GM19455 (cell line): ENCODE data around the gene PNCK.
"Not testable (repeated sequence)": the region's sequence is repeated elsewhere in the genome, so short reads cannot be mapped to it uniquely, and the experiment has no call there.

Source experiments
- ATAC-seq: cut with Tn5 transposase; IDR thresholded peaks from one replicate; pipeline ENCODE4 v1.9.1; 2021; ENCODE audit not compliant: unreplicated experiment

PNCK gene

DNA sequence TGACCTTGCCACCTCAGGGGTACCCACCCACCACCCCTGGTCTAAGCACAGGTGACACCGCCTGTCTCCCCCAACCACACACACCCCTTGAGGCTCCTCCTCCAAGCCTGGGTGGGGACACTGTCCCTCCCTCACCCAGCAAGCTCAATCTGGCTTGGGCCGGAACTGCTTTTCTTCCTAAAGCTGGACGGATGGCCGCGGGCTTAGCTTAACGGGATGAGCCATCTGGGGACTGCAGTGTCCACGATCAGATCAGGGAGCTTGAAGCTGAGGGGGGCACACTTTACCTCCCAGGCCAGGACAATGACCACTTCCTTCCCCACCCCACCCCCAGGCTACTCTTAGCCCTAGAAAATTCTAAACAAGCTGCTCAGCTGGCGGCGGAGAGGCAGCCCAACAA lies 13.1 kb upstream of the PNCK start:
- ATAC-seq: no peak

DNA sequence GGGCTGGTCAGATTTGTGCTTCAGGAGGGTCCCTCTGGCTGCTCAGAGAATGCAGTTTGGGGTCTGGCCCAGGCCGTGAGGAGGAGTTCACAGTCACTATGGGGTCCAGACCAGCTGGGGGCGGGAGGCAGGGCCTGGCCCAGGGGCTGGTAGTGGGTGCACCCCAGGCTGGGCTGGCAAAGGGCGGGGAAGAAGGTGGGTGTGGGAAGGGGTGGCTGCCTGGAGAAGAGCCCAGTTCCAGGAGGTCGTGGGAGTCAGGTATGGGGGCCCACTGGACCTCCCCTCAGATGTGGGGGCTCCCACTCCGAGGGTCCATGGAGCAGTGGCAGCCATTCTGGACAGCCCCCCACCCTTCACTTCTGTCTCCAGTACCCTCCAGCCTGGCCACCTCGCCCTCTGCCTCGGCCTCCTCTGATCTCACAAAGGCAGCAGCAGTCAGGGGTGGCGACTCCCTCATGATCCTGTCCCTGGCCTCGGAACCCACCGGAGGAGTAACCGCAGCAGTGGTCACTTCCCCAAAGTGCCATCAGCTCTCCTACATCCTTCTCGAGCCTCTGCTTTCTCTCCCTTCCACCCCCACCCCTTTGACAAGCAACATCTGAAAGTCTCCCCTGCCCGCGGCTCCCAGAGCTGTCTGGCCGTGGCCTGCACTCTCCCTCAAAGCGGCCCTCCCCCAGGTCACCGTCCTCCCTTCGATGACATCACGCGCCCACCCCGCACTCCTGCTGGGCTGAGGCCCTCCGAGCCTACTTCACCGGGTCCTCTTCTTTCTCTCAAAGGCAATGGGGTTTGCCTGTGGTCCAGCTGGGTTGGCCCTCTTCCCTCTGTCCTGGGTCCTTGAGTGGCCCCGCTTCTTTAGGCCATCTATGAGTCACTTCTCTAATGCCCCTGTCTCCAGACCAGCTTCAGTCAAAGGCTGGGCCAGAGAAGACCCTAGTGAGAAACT lies 12.4 kb upstream of the PNCK start:
- ATAC-seq: no peak

DNA sequence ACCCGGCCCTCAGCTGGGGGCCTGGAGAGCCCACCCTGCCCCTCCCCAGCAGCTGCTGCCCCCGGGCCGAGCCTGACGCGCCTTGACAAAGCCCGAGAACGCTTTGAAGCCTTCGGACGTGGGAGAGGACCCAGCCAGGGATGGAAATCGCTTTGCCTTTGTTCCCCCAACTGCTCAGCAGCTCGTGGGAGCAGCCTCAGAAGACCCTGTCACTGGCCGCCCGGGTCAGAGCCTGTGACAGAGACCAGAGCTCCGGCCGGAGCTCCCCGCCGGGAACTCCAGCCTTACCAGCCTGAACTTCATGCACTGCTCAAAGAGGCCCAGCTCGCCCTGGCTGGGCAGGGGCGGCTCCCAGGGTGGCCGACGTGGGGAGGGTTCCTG lies 11.5 kb upstream of the PNCK start:
- no peak for ATAC-seq

DNA sequence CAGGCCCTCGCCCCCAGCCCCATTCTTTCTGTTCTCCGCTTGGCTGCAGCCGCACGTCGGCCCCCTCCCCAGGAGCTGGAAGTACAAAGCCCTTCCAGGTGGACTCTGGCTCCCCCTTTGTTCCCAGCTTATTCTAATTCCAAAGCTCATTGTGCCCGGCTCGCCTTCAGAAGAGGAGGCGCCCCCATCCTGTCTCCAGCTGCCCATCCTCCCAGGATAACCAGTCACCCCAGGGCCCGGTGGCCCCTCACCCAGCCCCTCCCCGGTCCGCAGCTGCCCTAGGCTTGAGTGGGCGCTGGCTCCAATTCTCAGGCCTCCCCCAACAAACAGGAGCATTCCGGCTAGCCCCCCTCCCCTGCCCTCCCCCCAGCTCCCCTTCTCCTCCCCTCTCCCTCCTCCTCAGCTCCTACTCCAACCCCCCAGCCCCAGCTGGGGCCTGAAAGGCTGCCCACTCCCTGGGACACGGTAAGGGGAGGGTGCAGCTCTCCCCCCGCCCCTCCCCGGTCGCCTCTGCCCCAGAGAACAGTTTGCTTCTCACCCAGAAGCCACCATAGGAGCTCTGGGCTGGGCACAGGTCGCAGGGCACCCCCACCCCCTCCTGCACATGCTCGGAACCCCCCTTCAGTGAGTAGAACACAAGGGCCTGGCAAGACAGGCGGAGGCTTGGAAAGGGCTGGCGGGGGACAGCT lies 11.0 kb upstream of the PNCK start:
- ATAC-seq: no peak

DNA sequence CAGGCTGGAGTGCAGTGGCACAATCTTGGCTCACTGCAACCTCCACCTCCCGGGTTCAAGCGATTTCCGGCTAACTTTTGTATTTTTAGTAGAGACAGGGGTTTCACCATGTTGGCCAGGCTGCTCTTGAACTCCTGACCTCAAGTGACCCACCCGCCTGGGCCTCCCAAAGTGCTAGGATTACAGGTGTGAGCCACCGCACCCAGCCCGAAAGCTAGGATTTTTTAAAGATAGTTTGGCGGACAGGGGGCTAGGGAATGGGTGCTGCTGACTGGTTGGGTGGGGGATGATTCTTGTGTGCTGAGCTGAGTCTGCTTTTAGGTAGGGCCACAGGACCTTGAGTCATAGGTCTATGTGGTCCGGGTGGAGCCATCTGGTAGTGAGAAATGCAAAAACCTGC lies 9.9 kb upstream of the PNCK start:
- ATAC-seq: not testable (repeated sequence)

DNA sequence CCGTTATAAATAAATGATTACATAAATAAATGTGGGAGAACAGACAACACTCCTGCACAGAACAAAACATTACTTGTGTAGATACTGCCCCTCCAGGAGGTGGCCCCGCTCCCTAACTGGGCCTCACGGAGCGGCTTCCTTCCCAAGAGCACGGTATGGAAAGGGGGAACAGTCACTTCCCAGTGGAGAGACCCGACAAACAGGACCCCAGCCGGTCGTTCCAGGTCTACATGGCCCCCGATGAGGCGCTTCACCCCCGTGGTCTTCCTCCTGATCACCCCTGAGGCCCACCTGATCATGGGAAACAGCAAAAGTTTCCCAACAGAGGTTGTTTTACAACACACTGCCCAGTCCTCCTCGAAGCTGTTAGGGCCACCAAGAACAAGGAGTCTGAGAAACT lies 7.6 kb upstream of the PNCK start:
- ATAC-seq: no peak

DNA sequence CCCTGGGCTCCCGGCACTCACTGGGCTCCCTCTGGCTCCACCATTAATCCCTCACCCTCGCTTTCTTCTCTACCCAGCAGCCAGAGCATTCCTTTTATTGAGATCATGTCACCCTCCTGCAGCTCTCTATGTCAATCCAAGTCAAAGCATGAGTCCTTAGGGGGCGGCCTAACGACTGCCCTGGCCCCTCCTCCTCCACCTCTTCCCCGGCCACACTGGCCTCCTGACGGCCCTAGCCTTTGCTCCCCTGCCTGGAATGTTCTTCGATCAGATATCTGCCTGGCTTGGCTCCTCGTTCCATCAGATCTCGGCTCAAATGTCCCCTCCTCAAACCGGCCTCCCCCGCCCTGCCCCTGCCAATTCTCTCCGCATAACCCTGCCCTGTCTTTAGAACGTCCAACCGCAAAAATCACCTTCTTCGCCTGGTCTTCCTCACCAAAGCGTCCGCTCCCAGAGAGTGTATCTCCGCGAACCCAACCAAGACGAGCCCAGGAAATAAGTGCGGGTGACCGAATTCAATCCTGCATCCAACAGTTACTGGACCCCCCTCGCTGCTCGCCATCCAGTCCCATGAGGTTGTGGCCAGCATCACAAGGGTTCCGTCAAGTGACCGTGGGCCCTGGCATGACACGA lies 722 bp upstream of the PNCK start:
- ATAC-seq: no peak

DNA sequence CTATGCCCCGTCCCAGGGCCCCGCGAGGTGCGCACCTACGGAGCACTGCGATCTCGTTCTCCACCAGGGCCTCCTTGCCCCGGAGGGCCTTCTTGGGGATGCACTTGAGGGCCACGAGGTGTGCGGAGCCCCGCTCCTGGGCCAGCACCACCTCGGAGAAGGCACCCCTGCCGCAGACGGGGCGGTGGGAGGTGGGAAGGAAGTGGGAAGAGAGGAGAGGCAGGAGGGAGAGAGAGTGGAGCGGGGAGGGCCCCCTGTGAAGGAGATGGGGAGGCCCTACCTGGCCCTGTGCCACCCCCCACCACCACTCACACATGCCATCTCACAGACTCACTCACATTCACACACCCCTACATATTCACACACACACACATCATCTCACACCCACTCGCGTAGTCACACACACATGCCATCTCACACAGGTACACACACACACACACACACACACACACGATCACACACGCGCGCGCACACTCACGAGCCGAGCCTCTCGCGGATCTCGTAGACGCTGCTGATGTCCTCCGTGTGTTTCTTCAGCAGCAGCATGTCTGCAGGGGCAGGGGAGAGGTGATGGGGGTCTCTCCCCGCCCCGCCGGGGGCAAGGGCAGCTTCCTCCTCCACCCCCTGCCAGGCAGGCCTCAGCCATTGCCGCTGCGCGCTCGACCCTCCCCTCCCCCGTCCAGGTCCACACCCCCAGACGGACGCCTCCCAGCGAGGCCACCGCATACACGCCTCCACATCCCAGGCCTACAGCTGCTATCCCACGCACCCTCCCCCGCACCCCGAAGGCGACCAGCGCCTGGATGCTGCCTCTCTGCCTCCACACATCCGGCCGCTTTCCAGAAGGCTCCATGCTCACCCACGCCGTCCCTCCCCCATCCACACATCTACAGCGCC lies 834 bp downstream of the PNCK start:
- ATAC-seq: no peak

DNA sequence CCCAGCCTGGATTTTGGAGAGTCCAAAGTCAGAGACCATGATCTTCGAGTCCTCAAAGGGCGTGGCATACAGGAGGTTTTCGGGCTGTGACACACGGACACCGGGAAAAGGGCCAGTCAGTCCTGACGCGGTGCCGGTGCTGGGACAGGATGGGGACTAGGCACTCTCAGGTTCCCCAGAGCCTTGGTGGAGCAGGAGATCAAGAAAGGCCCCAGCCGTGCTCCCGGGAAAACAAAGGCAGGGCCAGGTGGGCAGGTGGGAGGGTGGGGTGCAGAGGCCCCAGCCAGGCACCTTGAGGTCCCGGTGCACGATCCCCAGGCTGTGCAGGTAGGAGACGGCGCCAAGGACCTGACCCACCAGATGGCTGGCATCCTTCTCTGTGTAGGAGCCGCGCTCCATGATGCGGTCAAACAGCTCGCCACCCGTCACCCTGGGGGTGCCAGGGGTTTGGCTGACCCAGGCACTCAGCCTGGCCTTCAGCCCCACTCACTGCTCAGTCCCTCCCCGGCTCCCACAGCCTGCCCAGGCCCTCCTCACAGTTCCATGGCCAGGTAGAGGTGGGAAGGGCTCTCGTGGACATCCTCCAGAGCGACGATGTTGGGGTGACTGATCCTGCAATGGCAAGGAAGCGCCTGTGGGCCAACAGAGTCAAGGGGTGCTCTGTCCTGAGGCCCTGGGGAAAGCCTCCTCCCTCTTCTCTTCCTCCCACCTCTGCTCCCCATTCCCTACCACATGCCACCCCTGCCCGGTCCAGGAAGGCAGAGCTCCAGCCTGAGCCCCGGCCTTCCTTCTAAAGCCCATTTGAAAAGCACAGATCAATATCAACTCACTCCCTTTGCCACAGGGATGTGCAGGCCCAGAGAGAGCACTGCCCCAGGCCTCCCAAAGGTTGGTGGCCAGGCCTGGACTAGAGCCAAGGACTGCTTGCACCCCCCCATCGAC lies 1.8 kb downstream of the PNCK start:
- no peak for ATAC-seq

DNA sequence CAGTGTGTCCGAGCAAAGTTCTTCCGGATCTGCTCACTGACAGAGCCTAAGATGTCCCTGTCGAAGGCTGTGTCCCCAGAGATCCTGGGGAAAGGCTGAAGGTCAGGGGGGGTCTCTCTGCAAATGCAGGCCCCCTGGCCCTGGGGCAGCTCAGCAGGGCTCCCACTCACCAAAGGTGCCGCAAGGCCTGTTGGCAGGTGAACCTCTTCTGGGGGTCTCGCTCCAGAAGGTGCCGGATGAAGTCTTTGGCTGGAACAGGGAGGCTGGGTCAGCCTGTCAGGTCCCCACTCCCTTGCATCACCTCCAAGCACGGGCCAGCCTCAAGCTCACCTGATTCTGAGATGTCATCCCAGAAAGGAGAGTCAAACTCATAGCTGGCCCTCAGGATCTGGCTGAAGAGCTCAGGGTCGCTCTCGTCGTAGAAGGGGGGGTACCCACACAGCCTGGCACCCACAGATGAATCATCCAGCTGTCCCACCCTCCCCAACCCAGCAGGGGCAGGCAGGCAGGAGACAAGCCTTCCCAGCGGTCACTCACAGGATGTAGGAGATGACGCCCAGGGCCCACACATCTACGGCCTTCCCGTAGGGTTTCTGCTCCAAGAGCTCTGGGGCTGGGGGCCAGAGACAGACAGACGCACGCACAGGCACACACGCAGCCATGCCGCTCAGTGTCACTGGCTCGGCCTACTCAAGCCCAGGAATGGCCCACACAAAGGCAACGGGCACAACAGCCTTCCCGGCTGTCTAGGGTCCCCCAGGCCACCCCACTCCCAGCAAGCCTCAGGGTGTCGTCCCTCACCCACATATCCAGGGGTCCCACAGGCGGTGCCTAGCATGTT lies 2.6 kb downstream of the PNCK start:
- ATAC-seq: no peak

DNA sequence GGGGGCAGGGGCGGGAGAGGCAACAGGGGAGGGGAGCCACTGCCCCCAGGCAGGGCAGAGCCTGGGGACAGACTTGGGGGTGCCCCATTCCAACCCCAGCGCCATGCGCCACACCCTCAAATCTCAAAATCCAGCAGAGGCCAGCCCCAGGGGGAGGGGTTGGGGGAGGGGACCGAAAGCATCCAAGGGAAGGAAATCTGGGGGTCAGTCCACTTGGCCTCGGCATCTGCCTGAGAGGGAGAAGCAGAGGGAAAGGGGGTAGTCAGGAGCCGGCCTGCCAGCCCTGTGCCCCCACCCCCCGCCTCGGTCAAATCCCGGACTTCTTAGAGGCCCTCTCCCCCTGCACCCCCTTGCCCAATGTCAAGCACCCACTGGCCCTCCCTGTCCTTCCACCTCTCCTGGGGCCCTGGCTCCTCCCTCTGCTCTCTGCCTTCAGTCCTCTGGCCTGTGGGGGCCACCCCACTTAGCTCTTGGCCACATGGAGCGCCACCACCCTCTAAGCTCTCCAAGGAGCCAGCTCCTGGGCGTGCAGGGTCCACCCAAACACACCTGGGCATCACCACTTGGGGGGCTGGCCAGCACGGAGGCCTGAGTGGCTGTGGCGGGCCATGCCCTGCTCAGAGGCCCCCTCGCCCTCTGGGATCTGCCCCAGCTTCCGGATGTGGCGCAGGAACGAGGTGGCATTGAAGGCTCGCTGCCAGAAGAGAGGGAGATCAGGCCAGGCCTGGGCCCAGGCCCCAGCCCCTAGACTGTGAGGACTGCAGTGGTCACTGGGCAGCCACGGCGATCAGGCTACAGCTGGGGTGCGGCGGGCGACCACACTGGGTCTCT lies 3.5 kb downstream of the PNCK start:
- ATAC-seq: no peak

DNA sequence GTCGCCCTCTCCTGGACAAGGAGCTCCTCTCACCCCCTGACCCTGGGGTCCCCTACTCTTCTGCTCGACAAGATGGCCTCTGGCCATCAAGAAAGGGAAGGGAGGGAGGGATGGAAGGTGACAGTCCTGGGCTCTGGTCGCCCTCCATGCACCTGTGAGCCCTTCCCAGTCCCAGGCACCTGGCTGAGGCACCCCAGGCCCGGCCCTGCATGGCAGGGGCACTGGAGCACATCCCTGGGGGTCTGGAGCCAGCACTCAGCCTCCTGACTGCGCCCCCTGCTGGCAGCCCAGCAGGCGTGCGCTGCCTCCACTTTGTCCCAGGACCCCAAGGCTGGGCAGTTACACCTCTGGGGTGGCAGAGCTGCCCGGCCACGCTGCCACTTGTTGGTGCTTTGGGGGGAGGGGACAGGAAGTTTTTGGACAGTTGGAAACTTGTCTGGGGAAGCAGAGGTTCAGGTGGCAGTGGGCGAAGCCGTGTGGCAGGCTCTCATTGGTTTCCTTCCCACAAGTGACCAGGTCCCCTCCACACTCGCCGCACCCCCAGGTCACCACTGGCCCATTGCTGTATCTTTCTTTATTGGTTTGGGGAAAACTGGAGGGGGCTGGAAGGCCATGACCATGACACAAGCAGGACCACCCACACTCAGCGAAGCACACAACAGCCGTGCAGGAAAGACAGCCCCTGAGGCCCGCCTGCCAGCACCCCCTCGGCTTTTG lies 4.3 kb downstream of the PNCK start:
- ATAC-seq: no peak

DNA sequence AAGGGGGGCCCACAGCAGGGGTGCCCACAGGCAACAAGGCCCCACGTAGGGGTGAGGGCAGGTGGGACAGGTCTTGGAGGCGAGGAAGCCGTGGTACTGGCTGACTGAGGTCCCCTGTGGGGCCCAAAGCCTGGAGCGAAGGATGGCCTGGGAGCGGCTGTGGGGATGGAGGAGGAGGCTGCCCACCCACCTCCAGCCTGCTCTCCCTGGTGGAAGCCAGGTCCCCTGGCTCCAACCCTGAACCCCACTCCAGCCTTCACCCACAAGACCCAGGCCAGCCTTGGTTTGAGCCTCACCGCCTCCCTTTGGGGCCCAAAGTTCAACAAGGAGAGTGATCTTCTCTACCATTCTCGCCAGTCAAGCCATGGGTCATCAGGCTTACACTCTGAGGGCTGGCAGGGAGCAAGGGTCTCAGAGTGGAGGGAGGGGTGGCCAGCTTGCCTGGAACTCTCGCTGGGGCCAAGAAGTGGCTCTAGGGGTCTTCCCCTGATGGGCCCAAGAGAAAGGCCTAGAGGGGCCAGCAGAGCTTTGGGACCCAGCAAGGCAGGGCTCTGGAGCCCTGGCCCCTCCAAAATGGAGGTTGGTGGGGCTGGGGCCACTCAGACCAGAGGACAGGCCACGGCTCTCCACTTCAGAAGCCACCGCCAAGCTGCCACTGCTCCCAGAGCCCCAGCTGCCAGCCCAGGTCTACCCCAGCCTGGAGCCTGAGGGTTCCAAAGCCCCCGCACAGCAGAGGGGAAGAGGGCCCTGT lies 5.0 kb downstream of the PNCK start:
- no peak for ATAC-seq

DNA sequence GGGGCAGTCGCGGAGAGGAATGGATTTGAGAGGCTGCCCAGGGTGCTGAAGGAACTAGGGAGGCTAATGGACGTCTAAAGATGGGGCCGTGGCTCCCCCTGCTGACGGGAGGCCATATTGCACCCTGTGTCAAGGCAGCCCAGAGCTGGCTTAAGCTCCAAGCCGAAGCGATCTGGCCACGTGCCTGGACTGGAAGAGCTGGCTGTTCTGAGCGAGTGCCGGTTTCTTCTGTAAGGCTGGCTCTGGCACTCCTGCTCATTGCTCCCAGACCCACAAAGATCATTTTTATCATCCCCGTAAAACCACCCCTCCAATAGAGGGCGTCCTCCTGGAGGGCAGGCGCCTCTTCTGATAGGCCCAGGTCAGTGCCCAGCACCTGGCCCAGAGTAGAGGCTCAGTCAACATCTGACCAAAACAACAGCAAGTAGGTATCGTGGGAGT lies 5.6 kb downstream of the PNCK start:
- ATAC-seq: no peak

DNA sequence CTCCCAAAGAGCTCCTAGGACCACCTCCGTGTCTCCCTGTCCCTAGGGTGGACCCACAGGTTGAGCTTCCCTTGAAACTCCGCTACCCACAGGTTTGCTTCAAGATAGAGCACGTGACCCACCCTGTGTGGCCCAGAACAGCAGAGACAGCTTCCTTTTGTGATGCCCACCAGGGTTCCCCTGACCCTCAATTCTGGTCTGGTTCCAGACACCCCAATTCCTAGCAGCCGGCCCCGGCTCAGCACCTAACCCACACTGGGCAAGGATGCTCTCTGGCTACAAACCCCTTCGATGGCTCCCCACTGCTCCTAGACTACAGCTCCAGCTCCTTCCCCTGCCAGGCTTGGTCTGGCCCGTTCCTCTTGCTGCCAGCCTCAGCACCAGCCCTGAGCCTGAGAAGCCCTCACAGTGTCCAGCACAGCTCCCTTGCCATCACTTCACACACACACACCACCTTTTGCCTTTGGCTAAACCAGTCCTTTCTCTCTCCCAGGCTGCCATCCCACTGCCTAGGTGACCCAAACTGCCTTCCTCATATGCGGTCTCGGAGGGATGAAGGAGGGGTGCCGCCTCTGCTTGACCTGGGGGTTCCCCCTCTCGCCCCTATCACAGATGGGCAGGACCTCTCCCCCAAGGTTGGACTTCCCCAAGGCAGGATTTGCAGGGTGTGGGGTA lies 6.2 kb downstream of the PNCK start:
- ATAC-seq: no peak

DNA sequence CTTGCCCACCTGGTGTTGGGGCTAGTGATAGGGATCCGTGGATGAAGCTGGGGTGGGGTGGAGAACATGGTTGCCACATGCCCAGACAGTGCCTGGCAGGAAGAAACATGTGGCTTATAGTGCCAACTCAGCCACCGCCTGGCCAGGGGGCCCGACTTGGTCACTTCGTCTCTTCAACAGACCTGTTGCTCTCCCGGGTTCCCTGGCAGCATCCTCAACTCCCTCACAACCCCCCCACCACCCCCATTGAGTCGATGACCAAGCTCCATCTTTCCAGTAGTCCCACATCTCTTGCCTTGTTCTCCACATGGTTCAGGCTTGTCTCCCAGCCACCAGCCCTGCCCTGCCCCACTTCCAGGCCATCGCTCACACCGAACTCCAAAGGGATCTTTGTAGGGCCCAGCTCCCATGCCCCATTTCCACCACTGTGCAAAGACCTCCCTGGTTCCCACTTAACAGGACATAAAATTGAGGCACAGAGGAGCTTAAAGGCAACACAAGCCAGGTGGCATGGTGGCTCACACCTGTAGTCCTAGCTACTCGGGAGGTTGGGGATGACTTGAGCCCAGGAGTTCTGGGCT lies 7.8 kb downstream of the PNCK start:
- no peak for ATAC-seq
